ENCODE data around the gene TNS3.

Gene TNS3

DNA sequence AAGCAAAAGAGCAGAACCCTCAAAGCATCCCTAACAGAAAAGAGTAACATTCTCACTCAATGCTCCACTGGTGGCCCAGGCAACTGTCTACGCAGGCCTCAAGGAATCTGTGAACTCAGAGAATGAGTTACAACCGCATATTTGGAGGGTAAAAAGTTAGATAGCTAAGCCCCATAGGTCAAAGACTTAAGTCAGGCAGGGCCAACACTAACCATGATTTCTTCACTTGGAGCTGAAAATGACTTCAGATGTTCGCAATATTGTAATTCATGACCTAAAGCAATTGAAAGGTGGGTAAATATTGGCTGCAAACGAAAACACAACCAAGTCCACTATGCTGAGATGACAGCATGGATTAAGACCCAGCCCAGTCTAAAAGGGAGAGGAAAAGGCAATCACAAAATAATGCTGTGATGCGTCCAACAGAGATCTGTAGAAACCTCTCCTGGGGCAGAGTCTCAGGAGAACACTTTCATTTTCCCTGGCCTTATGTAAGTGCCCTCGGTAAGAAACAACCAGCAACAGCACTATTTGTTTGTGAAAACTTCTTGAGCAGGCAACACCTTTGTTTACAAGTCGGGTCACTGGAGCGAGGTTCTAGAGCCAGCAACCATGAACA lies 176.5 kb downstream of the TNS3 start:
- TF ChIP-seq, protein P1, sequence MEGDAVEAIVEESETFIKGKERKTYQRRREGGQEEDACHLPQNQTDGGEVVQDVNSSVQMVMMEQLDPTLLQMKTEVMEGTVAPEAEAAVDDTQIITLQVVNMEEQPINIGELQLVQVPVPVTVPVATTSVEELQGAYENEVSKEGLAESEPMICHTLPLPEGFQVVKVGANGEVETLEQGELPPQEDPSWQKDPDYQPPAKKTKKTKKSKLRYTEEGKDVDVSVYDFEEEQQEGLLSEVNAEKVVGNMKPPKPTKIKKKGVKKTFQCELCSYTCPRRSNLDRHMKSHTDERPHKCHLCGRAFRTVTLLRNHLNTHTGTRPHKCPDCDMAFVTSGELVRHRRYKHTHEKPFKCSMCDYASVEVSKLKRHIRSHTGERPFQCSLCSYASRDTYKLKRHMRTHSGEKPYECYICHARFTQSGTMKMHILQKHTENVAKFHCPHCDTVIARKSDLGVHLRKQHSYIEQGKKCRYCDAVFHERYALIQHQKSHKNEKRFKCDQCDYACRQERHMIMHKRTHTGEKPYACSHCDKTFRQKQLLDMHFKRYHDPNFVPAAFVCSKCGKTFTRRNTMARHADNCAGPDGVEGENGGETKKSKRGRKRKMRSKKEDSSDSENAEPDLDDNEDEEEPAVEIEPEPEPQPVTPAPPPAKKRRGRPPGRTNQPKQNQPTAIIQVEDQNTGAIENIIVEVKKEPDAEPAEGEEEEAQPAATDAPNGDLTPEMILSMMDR (IDR thresholded peaks at IDR 0.05; ENCODE audit: low read depth, low read length, missing control alignments): no peak
- DNase-seq (ENCODE audit: low read depth): no peak
- H3K4me3 ChIP-seq (ENCODE audit: low read depth, low read length): no peak overlapping the region

DNA sequence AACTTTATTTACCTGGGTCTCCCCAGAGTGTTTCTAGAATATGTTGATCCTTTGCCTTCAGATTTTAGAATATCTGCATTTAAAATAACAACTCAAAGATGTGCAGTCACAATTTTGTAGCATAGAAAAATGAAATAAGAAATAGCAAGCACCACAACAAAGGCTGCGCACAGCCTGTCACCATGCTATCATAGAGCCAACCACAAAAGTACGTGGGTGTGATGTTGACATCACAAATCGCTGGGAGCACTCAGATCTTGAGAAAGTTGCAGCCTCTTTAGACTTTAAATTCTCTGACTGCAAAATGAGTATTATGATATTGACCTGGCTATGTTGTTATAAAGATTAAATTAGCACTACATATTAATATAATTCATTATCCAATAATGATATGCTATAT lies 177.9 kb downstream of the TNS3 start:
- TF ChIP-seq, protein P1 (IDR thresholded peaks at IDR 0.05; ENCODE audit: low read depth, low read length, missing control alignments): no peak
- H3K4me3 ChIP-seq (ENCODE audit: low read depth, low read length): no peak overlapping the region
- no peak for DNase-seq (ENCODE audit: low read depth)

DNA sequence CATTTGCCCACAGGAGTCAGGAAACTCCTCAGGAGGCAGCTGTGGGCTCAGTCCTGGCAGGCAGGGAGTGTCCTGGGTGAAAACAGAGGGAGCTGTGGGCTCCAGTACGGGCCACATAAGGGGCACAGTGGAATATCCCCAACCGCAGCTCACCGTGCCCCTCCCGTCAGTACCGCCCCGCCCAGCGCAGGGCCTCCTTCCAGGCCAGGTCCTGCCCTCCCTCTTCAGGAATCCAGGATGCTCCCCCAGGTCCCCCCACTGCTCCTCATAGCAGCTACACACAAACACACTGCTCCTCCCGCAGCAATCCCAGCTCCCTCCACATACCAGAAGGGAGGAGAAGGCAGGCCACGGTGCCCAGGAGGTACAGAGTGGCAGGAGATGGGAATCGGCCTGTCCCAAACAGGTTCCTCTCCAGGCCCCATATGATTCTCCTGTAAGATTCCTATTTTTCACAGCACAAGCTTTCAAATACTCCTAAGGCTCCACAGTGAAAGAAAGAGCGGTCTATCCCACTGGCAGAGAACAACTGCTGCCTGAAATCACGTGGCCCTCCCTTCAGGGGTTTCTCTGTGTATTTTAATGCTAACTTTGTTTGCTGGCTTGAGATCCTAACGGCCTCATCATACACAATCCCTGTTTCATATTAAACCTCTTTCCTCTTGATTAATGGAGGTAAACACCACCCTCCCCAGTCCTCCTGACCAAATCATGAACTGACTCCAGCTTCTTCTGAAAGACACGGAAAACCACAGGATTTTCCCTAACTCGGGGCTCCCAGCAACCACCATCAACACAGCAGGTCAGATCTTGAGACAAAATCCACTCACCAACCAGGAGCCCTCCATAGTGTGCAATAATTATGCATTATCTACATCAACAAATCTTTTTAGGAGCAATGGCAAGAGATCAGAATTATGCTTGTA lies 178.7 kb downstream of the TNS3 start:
- TF ChIP-seq, protein P1 (IDR thresholded peaks at IDR 0.05; ENCODE audit: low read depth, low read length, missing control alignments): no peak
- H3K4me3 ChIP-seq (ENCODE audit: low read depth, low read length): no peak overlapping the region
- no peak for DNase-seq (ENCODE audit: low read depth)

DNA sequence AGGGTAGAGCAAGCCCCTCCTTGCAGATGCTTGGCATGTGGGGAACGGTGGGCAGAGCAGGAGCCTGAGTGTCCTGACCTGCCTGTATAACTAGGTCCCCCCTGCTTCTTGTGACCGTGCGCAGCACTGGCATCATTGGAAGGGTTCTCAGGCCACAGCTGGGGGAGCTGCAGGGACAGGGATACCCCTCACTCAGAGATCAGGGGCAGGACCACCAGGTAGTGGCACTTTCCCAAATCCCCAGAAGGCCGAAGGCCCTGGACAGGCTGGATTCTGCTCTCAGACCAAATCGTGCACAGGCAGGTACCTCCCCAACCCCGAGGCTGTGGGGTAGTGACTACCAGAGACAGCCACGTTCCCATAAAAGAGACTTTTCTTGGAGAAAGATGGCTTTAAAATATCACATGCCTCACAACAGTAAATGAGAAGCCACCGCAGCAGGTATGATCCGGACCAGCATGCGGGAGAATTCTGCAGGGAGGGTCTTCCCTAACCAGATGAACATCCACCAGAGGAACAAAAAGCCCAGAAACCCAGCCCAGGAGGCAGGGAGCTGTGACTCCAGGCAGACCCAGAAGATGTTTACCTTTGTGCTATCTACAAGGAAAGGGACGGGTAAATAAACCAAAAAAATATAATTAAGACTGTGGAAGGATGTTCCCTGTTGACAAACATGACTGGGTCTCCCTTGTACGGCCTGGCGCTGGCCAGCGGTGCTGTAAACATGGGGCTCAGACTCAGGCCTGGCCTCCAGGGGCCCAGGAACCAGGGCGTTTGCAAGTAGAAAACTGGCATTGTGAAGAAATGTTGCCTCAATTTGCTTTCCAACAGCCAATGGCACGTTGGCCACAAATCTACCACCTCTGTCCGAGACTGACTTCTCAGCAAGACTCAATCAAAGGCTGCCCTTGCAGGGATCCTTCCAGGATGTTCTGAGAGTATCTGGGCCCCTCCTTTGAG lies 180.0 kb downstream of the TNS3 start:
- DNase-seq (ENCODE audit: low read depth): no peak
- TF ChIP-seq, protein P1 (IDR thresholded peaks at IDR 0.05; ENCODE audit: low read depth, low read length, missing control alignments): no peak

DNA sequence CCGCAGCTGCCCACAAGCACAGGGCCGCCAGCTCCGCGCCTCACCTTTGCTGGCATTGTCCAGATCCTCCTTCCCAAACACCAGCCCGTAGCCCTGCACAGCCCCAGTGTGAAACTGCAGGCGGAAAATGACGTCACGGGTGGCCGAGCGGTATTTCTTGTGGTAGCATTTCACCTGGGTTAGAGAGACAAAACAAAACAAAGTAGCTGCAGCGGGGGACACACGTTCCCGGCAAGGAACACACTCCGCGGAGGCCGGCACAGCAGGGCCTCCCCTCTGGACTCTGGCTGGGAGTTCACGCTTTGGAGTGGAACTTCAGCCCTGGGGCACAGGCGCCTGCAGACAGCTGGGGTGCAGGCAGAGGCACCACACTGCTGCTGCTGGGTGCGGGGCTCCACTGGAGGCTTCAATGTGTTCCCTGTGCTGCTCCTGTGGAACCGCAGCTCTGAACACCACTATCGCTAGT lies 181.1 kb downstream of the TNS3 start:
- no peak for DNase-seq (ENCODE audit: low read depth)
- TF ChIP-seq, protein P1 (IDR thresholded peaks at IDR 0.05; ENCODE audit: low read depth, low read length, missing control alignments): no peak
- H3K4me3 ChIP-seq (ENCODE audit: low read depth, low read length): no peak overlapping the region

More for the DNA sequence above, 180.0 kb downstream of the TNS3 start:
- no peak overlapping the region for H3K4me3 ChIP-seq (ENCODE audit: low read depth, low read length)

DNA sequence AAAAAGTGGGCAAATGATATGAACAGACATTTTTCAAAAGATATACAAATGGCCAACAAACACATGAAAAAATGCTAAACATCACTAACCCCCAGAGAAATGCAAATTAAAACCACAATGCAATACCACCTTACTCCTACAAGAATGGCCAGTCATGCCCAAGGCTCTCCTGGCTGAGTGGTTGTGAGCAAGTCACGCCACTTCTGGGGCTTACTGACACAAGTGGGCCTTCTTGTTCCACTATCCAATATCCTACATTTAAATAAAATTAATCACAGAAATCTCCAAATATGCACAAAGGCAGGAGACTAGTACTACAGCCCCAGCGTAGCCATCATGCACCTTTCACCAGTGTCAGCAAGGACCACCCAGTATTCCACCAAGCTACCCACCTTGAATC lies 181.9 kb downstream of the TNS3 start:
- DNase-seq (ENCODE audit: low read depth): no peak
- TF ChIP-seq, protein P1 (IDR thresholded peaks at IDR 0.05; ENCODE audit: low read depth, low read length, missing control alignments): no peak
- H3K4me3 ChIP-seq (ENCODE audit: low read depth, low read length): no peak overlapping the region
